ENCODE results near the gene BMPR1A.

The BMPR1A gene

GRCh38 chr10:86836044-86836443 is 79.6 kb downstream of the BMPR1A start:
- H3K36me3 ChIP-seq (ENCODE audit: control insufficient read depth, low read length), result no peaks in the 10 kb centered on the region
- no peaks in the 10 kb centered on the region for H3K9me3 ChIP-seq (ENCODE audit: control insufficient read depth, insufficient read depth, low read length)
- no peak for TF ChIP-seq EZH2phosphoT487 (IDR thresholded peaks at IDR 0.05; ENCODE audit: borderline replicate concordance, low read length)
- TF ChIP-seq CTCF (IDR thresholded peaks at IDR 0.05; ENCODE audit: low read depth, low read length, poor library complexity, severe bottlenecking), result no peak
- no peak overlapping the region for H3K27ac ChIP-seq (ENCODE audit: low read depth, low read length)
- no peaks in the 10 kb centered on the region for H3F3A ChIP-seq (ENCODE audit: control insufficient read depth, insufficient read depth)
- no peaks in the 10 kb centered on the region for H3K9me2 ChIP-seq (replicated peaks; ENCODE audit: control insufficient read depth, low read length)
- no peaks in the 10 kb centered on the region for H3K4me1 ChIP-seq (ENCODE audit: control insufficient read depth, low read length)
- no peak overlapping the region for H3K4me3 ChIP-seq (ENCODE audit: low read length)
- no peaks in the 10 kb centered on the region for H4K20me1 ChIP-seq (ENCODE audit: control insufficient read depth, insufficient read depth, low read depth, low read length)
- H3K4me2 ChIP-seq (ENCODE audit: low read length), result no peak overlapping the region
- no peaks in the 10 kb centered on the region for H3K79me2 ChIP-seq (ENCODE audit: control insufficient read depth, low read length)
- H3K27me3 ChIP-seq (ENCODE audit: control insufficient read depth, low read length), result no peaks in the 10 kb centered on the region

- no peaks in the 10 kb centered on the region for H4K20me1 ChIP-seq (ENCODE audit: control insufficient read depth, insufficient read depth, low read depth, low read length)
- H3K9me3 ChIP-seq (ENCODE audit: control insufficient read depth, insufficient read depth, low read length), result no peaks in the 10 kb centered on the region
- H3K27ac ChIP-seq (ENCODE audit: low read depth, low read length), result no peak overlapping the region
- no peak overlapping the region for H3K4me2 ChIP-seq (ENCODE audit: low read length)
- H3K27me3 ChIP-seq (ENCODE audit: control insufficient read depth, low read length), result 0 out of 2 replicates have a peak, but pooled peaks cover 2% of the 10 kb centered on the region
- no peaks in the 10 kb centered on the region for H3K9me2 ChIP-seq (replicated peaks; ENCODE audit: control insufficient read depth, low read length)
- H3K4me1 ChIP-seq (ENCODE audit: control insufficient read depth, low read length), result no peaks in the 10 kb centered on the region
- no peaks in the 10 kb centered on the region for H3F3A ChIP-seq (ENCODE audit: control insufficient read depth, insufficient read depth)
- TF ChIP-seq EZH2phosphoT487 (IDR thresholded peaks at IDR 0.05; ENCODE audit: borderline replicate concordance, low read length) (no peak), CTCF (IDR thresholded peaks at IDR 0.05; ENCODE audit: low read depth, low read length, poor library complexity, severe bottlenecking) (no peak)
- H3K36me3 ChIP-seq (ENCODE audit: control insufficient read depth, low read length), result no peaks in the 10 kb centered on the region
- no peaks in the 10 kb centered on the region for H3K79me2 ChIP-seq (ENCODE audit: control insufficient read depth, low read length)
- H3K4me3 ChIP-seq (ENCODE audit: low read length), result no peak overlapping the region
Observed at GRCh38 chr10:86837663-86838062, 81.2 kb downstream of the BMPR1A start.

GRCh38 chr10:86840498-86840897 is 84.1 kb downstream of the BMPR1A start:
- Histone ChIP-seq H3K4me1 (ENCODE audit: control insufficient read depth, low read length) (no peaks in the 10 kb centered on the region), H4K20me1 (ENCODE audit: control insufficient read depth, insufficient read depth, low read depth, low read length) (no peaks in the 10 kb centered on the region), H3K9me2 (replicated peaks; ENCODE audit: control insufficient read depth, low read length) (no peaks in the 10 kb centered on the region), H3K27ac (ENCODE audit: low read depth, low read length) (no peak overlapping the region), H3K4me2 (ENCODE audit: low read length) (no peak overlapping the region), H3F3A (ENCODE audit: control insufficient read depth, insufficient read depth) (no peaks in the 10 kb centered on the region), H3K9me3 (ENCODE audit: control insufficient read depth, insufficient read depth, low read length) (no peaks in the 10 kb centered on the region), H3K27me3 (ENCODE audit: control insufficient read depth, low read length) (0 out of 2 replicates have a peak, but pooled peaks cover 2% of the 10 kb centered on the region), H3K4me3 (ENCODE audit: low read length) (no peak overlapping the region), H3K36me3 (ENCODE audit: control insufficient read depth, low read length) (no peaks in the 10 kb centered on the region), H3K79me2 (ENCODE audit: control insufficient read depth, low read length) (no peaks in the 10 kb centered on the region)
- TF ChIP-seq EZH2phosphoT487 (IDR thresholded peaks at IDR 0.05; ENCODE audit: borderline replicate concordance, low read length), result no peak
- no peak for TF ChIP-seq CTCF (IDR thresholded peaks at IDR 0.05; ENCODE audit: low read depth, low read length, poor library complexity, severe bottlenecking)

GRCh38 chr10:86846088-86846487 is 89.7 kb downstream of the BMPR1A start:
- Histone ChIP-seq H3K9me2 (replicated peaks; ENCODE audit: control insufficient read depth, low read length) (no peaks in the 10 kb centered on the region), H4K20me1 (ENCODE audit: control insufficient read depth, insufficient read depth, low read depth, low read length) (no peaks in the 10 kb centered on the region), H3K27me3 (ENCODE audit: control insufficient read depth, low read length) (peaks cover 11% of the 10 kb centered on the region), H3K36me3 (ENCODE audit: control insufficient read depth, low read length) (no peaks in the 10 kb centered on the region), H3K4me3 (ENCODE audit: low read length) (no peak overlapping the region), H3K4me1 (ENCODE audit: control insufficient read depth, low read length) (no peaks in the 10 kb centered on the region), H3K9me3 (ENCODE audit: control insufficient read depth, insufficient read depth, low read length) (no peaks in the 10 kb centered on the region), H3K79me2 (ENCODE audit: control insufficient read depth, low read length) (no peaks in the 10 kb centered on the region), H3K27ac (ENCODE audit: low read depth, low read length) (no peak overlapping the region), H3K4me2 (ENCODE audit: low read length) (no peak overlapping the region), H3F3A (ENCODE audit: control insufficient read depth, insufficient read depth) (no peaks in the 10 kb centered on the region)
- no peak for TF ChIP-seq CTCF (IDR thresholded peaks at IDR 0.05; ENCODE audit: low read depth, low read length, poor library complexity, severe bottlenecking)
- TF ChIP-seq EZH2phosphoT487 (IDR thresholded peaks at IDR 0.05; ENCODE audit: borderline replicate concordance, low read length), result no peak

Measured in DOHH2 (cell line).